ENCODE data around the gene DPF3.

DNA sequence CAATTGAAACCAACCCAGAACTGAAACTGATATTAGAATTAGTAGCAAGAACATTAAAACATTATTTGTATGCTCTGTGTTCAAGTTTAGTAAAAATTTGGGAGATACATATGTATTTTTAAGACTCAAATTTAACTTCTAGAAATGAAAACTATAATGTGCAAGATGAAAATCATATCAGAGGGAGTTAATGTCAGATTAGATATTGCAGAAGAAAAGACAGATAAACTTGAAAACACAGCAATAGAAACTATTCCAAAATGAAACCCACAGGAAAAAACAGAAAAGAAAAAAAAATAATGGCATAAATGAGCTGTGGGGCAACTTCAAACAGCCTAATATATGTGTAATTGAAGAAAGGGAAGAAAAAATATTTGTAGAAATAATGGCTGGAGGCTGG lies 134.9 kb downstream of the DPF3 start:
- TF ChIP-seq, protein P1, sequence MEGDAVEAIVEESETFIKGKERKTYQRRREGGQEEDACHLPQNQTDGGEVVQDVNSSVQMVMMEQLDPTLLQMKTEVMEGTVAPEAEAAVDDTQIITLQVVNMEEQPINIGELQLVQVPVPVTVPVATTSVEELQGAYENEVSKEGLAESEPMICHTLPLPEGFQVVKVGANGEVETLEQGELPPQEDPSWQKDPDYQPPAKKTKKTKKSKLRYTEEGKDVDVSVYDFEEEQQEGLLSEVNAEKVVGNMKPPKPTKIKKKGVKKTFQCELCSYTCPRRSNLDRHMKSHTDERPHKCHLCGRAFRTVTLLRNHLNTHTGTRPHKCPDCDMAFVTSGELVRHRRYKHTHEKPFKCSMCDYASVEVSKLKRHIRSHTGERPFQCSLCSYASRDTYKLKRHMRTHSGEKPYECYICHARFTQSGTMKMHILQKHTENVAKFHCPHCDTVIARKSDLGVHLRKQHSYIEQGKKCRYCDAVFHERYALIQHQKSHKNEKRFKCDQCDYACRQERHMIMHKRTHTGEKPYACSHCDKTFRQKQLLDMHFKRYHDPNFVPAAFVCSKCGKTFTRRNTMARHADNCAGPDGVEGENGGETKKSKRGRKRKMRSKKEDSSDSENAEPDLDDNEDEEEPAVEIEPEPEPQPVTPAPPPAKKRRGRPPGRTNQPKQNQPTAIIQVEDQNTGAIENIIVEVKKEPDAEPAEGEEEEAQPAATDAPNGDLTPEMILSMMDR (conservative IDR thresholded peaks at IDR 0.05 in 1 of 2, IDR thresholded peaks at IDR 0.05 in 1 of 2; ENCODE audit: low read depth in 1 of 2, low read length in 2 of 2), result no peak
- TF ChIP-seq EZH2 (IDR thresholded peaks at IDR 0.05; ENCODE audit: low read length, missing control alignments), result no peak

Data from fibroblast of lung (primary cell).